ENCODE results near the gene ITIH4.

Gene ITIH4

GRCh38 chr3:52781741-52782140, 48.7 kb downstream of the ITIH4 start:
- Histone ChIP-seq H3K27me3 (ENCODE audit: low read depth, low read length) (no peaks in the 10 kb centered on the region), H3K9me3 (ENCODE audit: insufficient read depth, low read length) (no peaks in the 10 kb centered on the region), H3K79me2 (ENCODE audit: low read length) (no peaks in the 10 kb centered on the region), H3K27ac (ENCODE audit: low read length) (no peak overlapping the region), H3K36me3 (replicated peaks; ENCODE audit: low read depth, low read length) (no peaks in the 10 kb centered on the region), H3K4me2 (ENCODE audit: low read length) (no peak overlapping the region), H4K20me1 (ENCODE audit: insufficient read depth, low read length) (no peaks in the 10 kb centered on the region), H3K9ac (ENCODE audit: low read length) (no peak overlapping the region), H2AFZ (ENCODE audit: low read depth, low read length) (no peak overlapping the region), H3K4me1 (ENCODE audit: low read length) (peaks cover 35% of the 10 kb centered on the region), H3K4me3 (ENCODE audit: low read length) (no peak overlapping the region)
- TF ChIP-seq EZH2phosphoT487 (IDR thresholded peaks at IDR 0.05; ENCODE audit: low read depth) (no peak), CTCF (IDR thresholded peaks at IDR 0.05; ENCODE audit: low read depth, low read length) (no peak)

GRCh38 chr3:52779837-52780585, 50.5 kb downstream of the ITIH4 start:
- peak overlapping the region; percentile 72 for H3K4me2 ChIP-seq (ENCODE audit: low read length)
- TF ChIP-seq EZH2phosphoT487 (IDR thresholded peaks at IDR 0.05; ENCODE audit: low read depth), result no peak

GRCh38 chr3:52779011-52779836, 51.2 kb downstream of the ITIH4 start:
- H2AFZ ChIP-seq (ENCODE audit: low read depth, low read length), result peak overlapping the region; percentile 76
- H3K27me3 ChIP-seq (ENCODE audit: low read depth, low read length), result no peaks in the 10 kb centered on the region
- peak overlapping the region; percentile 72 for H3K4me2 ChIP-seq (ENCODE audit: low read length)
- no peaks in the 10 kb centered on the region for H4K20me1 ChIP-seq (ENCODE audit: insufficient read depth, low read length)
- H3K4me3 ChIP-seq (ENCODE audit: low read length), result peak overlapping the region; percentile 25
- no peaks in the 10 kb centered on the region for H3K36me3 ChIP-seq (replicated peaks; ENCODE audit: low read depth, low read length)
- H3K9ac ChIP-seq (ENCODE audit: low read length), result peak overlapping the region; percentile 42; the same call in 1 of the 2 replicates
- H3K79me2 ChIP-seq (ENCODE audit: low read length), result no peaks in the 10 kb centered on the region
- H3K9me3 ChIP-seq (ENCODE audit: insufficient read depth, low read length), result no peaks in the 10 kb centered on the region
- H3K4me1 ChIP-seq (ENCODE audit: low read length), result peaks cover 35% of the 10 kb centered on the region
- H3K27ac ChIP-seq (ENCODE audit: low read length), result peak overlapping the region; percentile 79
- no peak for TF ChIP-seq EZH2phosphoT487 (IDR thresholded peaks at IDR 0.05; ENCODE audit: low read depth)
- no peak for TF ChIP-seq CTCF (IDR thresholded peaks at IDR 0.05; ENCODE audit: low read depth, low read length)

More at GRCh38 chr3:52779837-52780585, 50.5 kb downstream of the ITIH4 start:
- Histone ChIP-seq H3K4me3 (ENCODE audit: low read length) (peak overlapping the region; percentile 25), H3K9me3 (ENCODE audit: insufficient read depth, low read length) (no peaks in the 10 kb centered on the region), H3K27ac (ENCODE audit: low read length) (peak overlapping the region; percentile 79), H3K4me1 (ENCODE audit: low read length) (peaks cover 35% of the 10 kb centered on the region), H4K20me1 (ENCODE audit: insufficient read depth, low read length) (no peaks in the 10 kb centered on the region), H3K9ac (ENCODE audit: low read length) (peak overlapping the region; percentile 42; the same call in 1 of the 2 replicates), H3K36me3 (replicated peaks; ENCODE audit: low read depth, low read length) (no peaks in the 10 kb centered on the region), H3K27me3 (ENCODE audit: low read depth, low read length) (no peaks in the 10 kb centered on the region), H2AFZ (ENCODE audit: low read depth, low read length) (peak overlapping the region; percentile 76), H3K79me2 (ENCODE audit: low read length) (no peaks in the 10 kb centered on the region)

- no peak for TF ChIP-seq EZH2phosphoT487 (IDR thresholded peaks at IDR 0.05; ENCODE audit: low read depth)
- no peak for TF ChIP-seq CTCF (IDR thresholded peaks at IDR 0.05; ENCODE audit: low read depth, low read length)
- no peaks in the 10 kb centered on the region for H3K9me3 ChIP-seq (ENCODE audit: insufficient read depth, low read length)
- H3K4me1 ChIP-seq (ENCODE audit: low read length), result peaks cover 35% of the 10 kb centered on the region
- no peaks in the 10 kb centered on the region for H3K27me3 ChIP-seq (ENCODE audit: low read depth, low read length)
- H4K20me1 ChIP-seq (ENCODE audit: insufficient read depth, low read length), result no peaks in the 10 kb centered on the region
- H3K79me2 ChIP-seq (ENCODE audit: low read length), result no peaks in the 10 kb centered on the region
- H3K27ac ChIP-seq (ENCODE audit: low read length), result no peak overlapping the region
- H3K4me2 ChIP-seq (ENCODE audit: low read length), result 0 out of 2 replicates have a peak overlapping the region, but pooled peaks have one; percentile 72
- H3K36me3 ChIP-seq (replicated peaks; ENCODE audit: low read depth, low read length), result no peaks in the 10 kb centered on the region
- H2AFZ ChIP-seq (ENCODE audit: low read depth, low read length), result no peak overlapping the region
- no peak overlapping the region for H3K9ac ChIP-seq (ENCODE audit: low read length)
- no peak overlapping the region for H3K4me3 ChIP-seq (ENCODE audit: low read length)
These were observed 52.3 kb downstream of the ITIH4 start for GRCh38 chr3:52777959-52778805.

All from OCI-LY3 (cell line).